ENCODE results near the gene NPDC1. TPM values are rescaled to one million over a fixed set of nuclear protein-coding genes. Genes with fewer than 3 reads are reported as not detected.

The NPDC1 gene
- polyA plus RNA-seq, 2 of the 4 experiments (the other 2 are of a cell fraction): 12.7 to 40.6 TPM

DNA sequence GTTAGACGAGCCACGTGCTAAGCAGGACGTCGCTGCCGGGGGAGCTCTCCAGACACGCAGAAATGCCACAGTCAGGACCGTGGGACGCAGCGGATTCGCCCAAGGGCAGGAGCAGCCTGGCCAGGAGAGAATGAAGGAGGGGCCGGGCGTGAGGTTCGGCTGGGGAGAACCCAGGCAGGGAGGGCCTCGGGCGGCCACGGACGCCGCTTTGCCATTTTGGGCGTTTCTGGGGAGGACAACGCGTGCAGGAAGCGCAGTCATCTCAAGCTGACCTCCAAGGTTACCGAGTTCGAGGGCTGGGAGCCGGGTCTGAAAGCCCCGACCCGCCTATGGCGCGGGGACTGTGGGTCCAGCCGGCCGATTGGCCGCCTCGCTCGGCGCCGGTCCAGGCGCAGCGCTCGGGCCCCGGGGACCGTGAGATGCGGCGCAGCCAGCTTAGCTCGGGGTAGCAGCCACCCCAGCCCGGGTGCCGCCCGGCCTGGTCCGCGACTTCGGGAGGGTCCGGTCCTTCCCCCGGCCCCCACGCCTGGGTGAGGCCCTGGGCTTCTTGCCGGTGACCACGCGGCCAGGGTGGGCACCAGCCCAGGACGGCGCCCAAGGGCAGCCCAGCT lies 40.0 kb upstream of the NPDC1 start:
- CTCF ChIA-PET: interaction anchor here (0.5 to 24.0 kb wide), 21 partner anchors 10 to 327 kb away, joined by 3 to 321 read pairs (median 5); partner anchors contain the start of genes FUT7, NPDC1, RNF224 and SAPCD2
- WGBS (ENCODE audit: missing lambda C conversion rate): 4% methylated on average over 33 of the region's 58 CpGs
- Histone ChIP-seq H3K4me3 (peak overlapping the region; percentile 88), H3K27ac (peak overlapping the region; percentile 95 to 100), H3K4me1 (peaks cover 41% of the 10 kb centered on the region), H3K4me2 (peak overlapping the region; percentile 78), H3K9me3 (no peaks in the 10 kb centered on the region)
- DNase-seq (ENCODE audit: low read depth in 1 of 2, low spot score in 1 of 2) (peak; percentile 35 to 48), ATAC-seq (peak; percentile 30 to 32), FAIRE-seq (no peak)
- POLR2A ChIA-PET: interaction anchor here (0.9 to 2.5 kb wide), 16 partner anchors 9 to 156 kb away, joined by 3 to 19 read pairs (median 4); partner anchors contain the start of genes DPP7, NPDC1, PAXX and SAPCD2
- TF ChIP-seq PHF8 (IDR thresholded peaks at IDR 0.05; ENCODE audit: borderline replicate concordance, low read depth) (peak; percentile 47), MYC (IDR thresholded peaks at IDR 0.05; ENCODE audit: borderline replicate concordance, low read length) (0 out of 2 replicates have a peak, but pooled peaks have one; percentile 29), POLR2A (IDR thresholded peaks at IDR 0.05; ENCODE audit: low read length) (peak; percentile 18; the same call in 1 of the 2 replicates), ZNF302 (CRISPR knock-in tag; IDR thresholded peaks at IDR 0.05) (no peak), HOXB5 (CRISPR knock-in tag; IDR thresholded peaks at IDR 0.05) (peak; percentile 45), CHD2 (IDR thresholded peaks at IDR 0.05; ENCODE audit: low read length, partially characterized antibody) (no peak), RARB (CRISPR knock-in tag; IDR thresholded peaks at IDR 0.05) (0 out of 2 replicates have a peak, but pooled peaks have one; percentile 41), HOXB13 (CRISPR knock-in tag; IDR thresholded peaks at IDR 0.05; ENCODE audit: low read depth) (peak; percentile 79; the same call in 1 of the 2 replicates), FOSL2 (IDR thresholded peaks at IDR 0.05) (no peak), FOSL2 (CRISPR knock-in tag; IDR thresholded peaks at IDR 0.05) (no peak), GATA3 (IDR thresholded peaks at IDR 0.05; ENCODE audit: borderline replicate concordance) (0 out of 2 replicates have a peak, but pooled peaks have one; percentile 5)
- TF ChIP-seq, protein P1, sequence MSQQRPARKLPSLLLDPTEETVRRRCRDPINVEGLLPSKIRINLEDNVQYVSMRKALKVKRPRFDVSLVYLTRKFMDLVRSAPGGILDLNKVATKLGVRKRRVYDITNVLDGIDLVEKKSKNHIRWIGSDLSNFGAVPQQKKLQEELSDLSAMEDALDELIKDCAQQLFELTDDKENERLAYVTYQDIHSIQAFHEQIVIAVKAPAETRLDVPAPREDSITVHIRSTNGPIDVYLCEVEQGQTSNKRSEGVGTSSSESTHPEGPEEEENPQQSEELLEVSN (IDR thresholded peaks at IDR 0.05; ENCODE audit: borderline replicate concordance, low read depth): 0 out of 2 replicates have a peak, but pooled peaks have one; percentile 39
- TF ChIP-seq, protein P2, sequence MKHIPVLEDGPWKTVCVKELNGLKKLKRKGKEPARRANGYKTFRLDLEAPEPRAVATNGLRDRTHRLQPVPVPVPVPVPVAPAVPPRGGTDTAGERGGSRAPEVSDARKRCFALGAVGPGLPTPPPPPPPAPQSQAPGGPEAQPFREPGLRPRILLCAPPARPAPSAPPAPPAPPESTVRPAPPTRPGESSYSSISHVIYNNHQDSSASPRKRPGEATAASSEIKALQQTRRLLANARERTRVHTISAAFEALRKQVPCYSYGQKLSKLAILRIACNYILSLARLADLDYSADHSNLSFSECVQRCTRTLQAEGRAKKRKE (CRISPR knock-in tag; IDR thresholded peaks at IDR 0.05; ENCODE audit: low read depth): peak; percentile 40; the same call in 1 of the 2 replicates
- TF ChIP-seq, protein P3, sequence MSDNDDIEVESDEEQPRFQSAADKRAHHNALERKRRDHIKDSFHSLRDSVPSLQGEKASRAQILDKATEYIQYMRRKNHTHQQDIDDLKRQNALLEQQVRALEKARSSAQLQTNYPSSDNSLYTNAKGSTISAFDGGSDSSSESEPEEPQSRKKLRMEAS (IDR thresholded peaks at IDR 0.05): peak; percentile 90
- TF ChIP-seq, protein P4, sequence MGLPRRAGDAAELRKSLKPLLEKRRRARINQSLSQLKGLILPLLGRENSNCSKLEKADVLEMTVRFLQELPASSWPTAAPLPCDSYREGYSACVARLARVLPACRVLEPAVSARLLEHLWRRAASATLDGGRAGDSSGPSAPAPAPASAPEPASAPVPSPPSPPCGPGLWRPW (IDR thresholded peaks at IDR 0.05): no peak
- TF ChIP-seq, protein P5, sequence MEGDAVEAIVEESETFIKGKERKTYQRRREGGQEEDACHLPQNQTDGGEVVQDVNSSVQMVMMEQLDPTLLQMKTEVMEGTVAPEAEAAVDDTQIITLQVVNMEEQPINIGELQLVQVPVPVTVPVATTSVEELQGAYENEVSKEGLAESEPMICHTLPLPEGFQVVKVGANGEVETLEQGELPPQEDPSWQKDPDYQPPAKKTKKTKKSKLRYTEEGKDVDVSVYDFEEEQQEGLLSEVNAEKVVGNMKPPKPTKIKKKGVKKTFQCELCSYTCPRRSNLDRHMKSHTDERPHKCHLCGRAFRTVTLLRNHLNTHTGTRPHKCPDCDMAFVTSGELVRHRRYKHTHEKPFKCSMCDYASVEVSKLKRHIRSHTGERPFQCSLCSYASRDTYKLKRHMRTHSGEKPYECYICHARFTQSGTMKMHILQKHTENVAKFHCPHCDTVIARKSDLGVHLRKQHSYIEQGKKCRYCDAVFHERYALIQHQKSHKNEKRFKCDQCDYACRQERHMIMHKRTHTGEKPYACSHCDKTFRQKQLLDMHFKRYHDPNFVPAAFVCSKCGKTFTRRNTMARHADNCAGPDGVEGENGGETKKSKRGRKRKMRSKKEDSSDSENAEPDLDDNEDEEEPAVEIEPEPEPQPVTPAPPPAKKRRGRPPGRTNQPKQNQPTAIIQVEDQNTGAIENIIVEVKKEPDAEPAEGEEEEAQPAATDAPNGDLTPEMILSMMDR (IDR thresholded peaks at IDR 0.05): no peak

DNA sequence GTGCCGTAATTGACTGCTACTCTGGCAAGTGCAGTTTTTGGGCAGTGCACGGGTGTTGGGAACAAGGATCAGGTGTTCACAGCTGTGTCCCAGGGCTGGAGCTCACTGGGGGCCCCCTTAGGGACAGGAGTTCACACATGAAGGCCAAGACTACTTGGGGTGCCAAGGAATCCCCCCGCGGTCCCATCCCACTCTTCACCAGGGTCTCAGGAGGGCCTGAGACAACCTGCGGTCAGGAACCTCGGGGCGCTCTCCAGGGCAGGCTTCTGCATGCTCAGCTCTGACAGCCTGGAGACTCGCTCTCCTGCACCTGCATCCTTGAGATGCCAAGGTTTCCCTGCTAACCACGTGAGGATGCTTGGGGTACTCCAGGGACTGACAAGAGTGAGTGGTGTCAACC lies 38.5 kb upstream of the NPDC1 start:
- TF ChIP-seq CEBPB (IDR thresholded peaks at IDR 0.05) (no peak), PHF8 (IDR thresholded peaks at IDR 0.05; ENCODE audit: borderline replicate concordance, low read depth) (no peak), MYC (IDR thresholded peaks at IDR 0.05; ENCODE audit: borderline replicate concordance, low read length) (no peak)
- DNase-seq (ENCODE audit: low read depth in 1 of 2, low spot score in 1 of 2): no peak
- Histone ChIP-seq H3K27ac (peak overlapping the region; percentile 79 to 95; a peak in 4 of 6 replicates), H3K9me3 (no peaks in the 10 kb centered on the region), H3K4me3 (no peak overlapping the region), H3K4me1 (peaks cover 41% of the 10 kb centered on the region), H3K4me2 (peak overlapping the region; percentile 71)
- CTCF ChIA-PET: interaction anchor here (0.9 to 24.0 kb wide), 6 partner anchors 17 to 108 kb away, joined by 3 to 321 read pairs (median 4); partner anchors contain the start of gene SAPCD2
- no peak for ATAC-seq
- POLR2A ChIA-PET: interaction anchor here (0.6 to 0.7 kb wide), 2 partner anchors 14 to 355 kb away, joined by 4 to 6 read pairs; no protein-coding TSS in a partner anchor
- no peak for FAIRE-seq
- 76% methylated on average over 6 of the region's 9 CpGs for WGBS (ENCODE audit: missing lambda C conversion rate)
